ENCODE results near the gene STARD9. TPM values are rescaled to one million over a fixed set of nuclear protein-coding genes. Genes with fewer than 3 reads are reported as not detected.

Gene STARD9
- total and polyA plus RNA-seq, 9 of the 15 experiments (the other 6 are each of a cell fraction or from before 2014, with no cell fraction given), result 0.45 to 6.0 (median 3.6) TPM

- TF ChIP-seq EHMT2 (IDR thresholded peaks at IDR 0.05), result no peak
- TF ChIP-seq RBM14 (IDR thresholded peaks at IDR 0.05; ENCODE audit: borderline replicate concordance, insufficient read depth, low read depth, low read length), result no peak
- no peak for TF ChIP-seq MIER1 (IDR thresholded peaks at IDR 0.05; ENCODE audit: low read depth)
- TF ChIP-seq CBX8 (IDR thresholded peaks at IDR 0.05; ENCODE audit: borderline replicate concordance, extremely low read depth, low read depth, low read length, poor library complexity, severe bottlenecking), result no peak
- TF ChIP-seq SPI1 (IDR thresholded peaks at IDR 0.05; ENCODE audit: borderline replicate concordance, low read depth, low read length), result no peak
- no peak for TF ChIP-seq ZFP1 (CRISPR knock-in tag; IDR thresholded peaks at IDR 0.05)
- no peak for TF ChIP-seq DACH1 (IDR thresholded peaks at IDR 0.05; ENCODE audit: partially characterized antibody)
- TF ChIP-seq KDM1A (IDR thresholded peaks at IDR 0.05), result no peak
- TF ChIP-seq CCNT2 (IDR thresholded peaks at IDR 0.05; ENCODE audit: borderline replicate concordance, extremely low read depth, insufficient read length, low read depth, low read length), result no peak
Measured at GRCh38 chr15:42716626-42717025, 141.2 kb downstream of the STARD9 start (continued).

- in situ Hi-C loops (cut with MboI), result loop anchor here (5.0 to 10.0 kb wide), 2 partner anchors 208 to 556 kb away; no protein-coding TSS in a partner anchor
- no peak overlapping the region for H3K27ac ChIP-seq (ENCODE audit: extremely low read depth, low read depth, low read length)
- H3K4me2 ChIP-seq (ENCODE audit: insufficient read depth, low read length), result no peak overlapping the region
- peak overlapping the region in 1 of 2 experiments; percentile 42; a peak in 1 of 4 replicates for H3K9ac ChIP-seq (ENCODE audit: insufficient read depth in 1 of 2, low read depth in 2 of 2, low read length in 2 of 2)
- H3K9me1 ChIP-seq (ENCODE audit: control insufficient read depth, insufficient read depth, low read length), result no peaks in the 10 kb centered on the region
- no peaks in the 10 kb centered on the region for H3K79me2 ChIP-seq (ENCODE audit: control insufficient read depth, insufficient read depth, low read length)
- ATAC-seq, result no peak
- CTCF ChIA-PET (ENCODE audit: low intra/inter-chr PET ratio), result no interaction called here
- DNase-seq (ENCODE audit: extremely low read depth in 1 of 4, low spot score in 3 of 4), result no peak
- no peak overlapping the region for H2AFZ ChIP-seq (ENCODE audit: low read depth, low read length)
- TF ChIP-seq PURB (CRISPR knock-in tag; IDR thresholded peaks at IDR 0.05; ENCODE audit: low read depth) (no peak), FOSL1 (tag; conservative IDR thresholded peaks at IDR 0.05) (0 out of 2 replicates have a peak, but pooled peaks have one; percentile 4)
- POLR2A ChIA-PET, result interaction anchor here (1.4 to 1.6 kb wide), 2 partner anchors 10 kb away, joined by 3 to 4 read pairs; no protein-coding TSS in a partner anchor
- H3K4me1 ChIP-seq (replicated peaks in 1 of 2; ENCODE audit: control insufficient read depth in 2 of 2, insufficient read depth in 2 of 2, low read length in 2 of 2), result no peaks in the 10 kb centered on the region
- H3K36me3 ChIP-seq (ENCODE audit: control insufficient read depth, insufficient read depth, low read length), result peaks cover 30% of the 10 kb centered on the region; the same call in 2 of the 3 replicates
- WGBS (ENCODE audit: insufficient coverage, low coverage, missing lambda C conversion rate), result 55% methylated on average over 6 of the region's 6 CpGs
- intact Hi-C loops (cut with micrococcal nuclease), result no loop called here
- FAIRE-seq, result peak; percentile 52
- H3K4me3 ChIP-seq, result no peak overlapping the region
- no peaks in the 10 kb centered on the region for H3K9me3 ChIP-seq (replicated peaks; ENCODE audit: control insufficient read depth, insufficient read depth, low read depth, low read length)
- no TSS peak for BruUV-seq (replicated peaks)
- no peaks in the 10 kb centered on the region for H3K27me3 ChIP-seq (ENCODE audit: control insufficient read depth in 2 of 2, insufficient read depth in 2 of 2, low read length in 2 of 2)
- no peaks in the 10 kb centered on the region for H4K20me1 ChIP-seq (replicated peaks; ENCODE audit: control insufficient read depth, insufficient read depth, low read length)
Measured at GRCh38 chr15:42719043-42719442, 143.6 kb downstream of the STARD9 start.
